PFSK-1 (cell line): ENCODE data around the gene TAF11L11.
"Not testable (repeated sequence)": the region's sequence is repeated elsewhere in the genome, so short reads cannot be mapped to it uniquely, and the experiment has no call there.

Experiments
- FOXP2 ChIP-seq: optimal IDR thresholded peaks from 2 replicates; pipeline ENCODE3; 2011; ENCODE audit warnings: borderline replicate concordance, control low read depth, inconsistent platforms; ENCODE audit not compliant: insufficient read depth; ENCODE audit errors: extremely low read length, extremely low read depth
- POLR2AphosphoS5 ChIP-seq: IDR thresholded peaks from 2 replicates; pipeline ENCODE4 v1.6.1; 2012; ENCODE audit warnings: low read depth, mild to moderate bottlenecking, control low read depth, low read length, moderate library complexity
- REST ChIP-seq, 2 experiments: IDR thresholded peaks; 2 replicates each; pipeline versions ENCODE4 v1.6.1 to v1.8.0; 2011 to 2012; ENCODE audit warnings: low read depth in 2 of 2, low read length in 2 of 2, control low read depth in 1 of 2, inconsistent platforms in 1 of 2, mild to moderate bottlenecking in 1 of 2, moderate library complexity in 1 of 2; ENCODE audit not compliant: insufficient read depth in 1 of 2
- SIN3A ChIP-seq: IDR thresholded peaks from 2 replicates; pipeline ENCODE4 v1.6.1; 2012; ENCODE audit warnings: mild to moderate bottlenecking, low read length, moderate library complexity, borderline replicate concordance; ENCODE audit not compliant: insufficient read depth
- TAF1 ChIP-seq: IDR thresholded peaks from 2 replicates; pipeline ENCODE4 v1.6.1; 2012; ENCODE audit warnings: low read length, control low read depth, borderline replicate concordance; ENCODE audit not compliant: insufficient read depth

The TAF11L11 gene

GRCh38 chr5:17610092-17610491, 6.1 kb downstream of the TAF11L11 start, which contains the start of gene TAF11L12:
TAF11L12 (plus strand) TSS chr5:17610392.
- not testable (repeated sequence) for TF ChIP-seq POLR2AphosphoS5, SIN3A, TAF1

GRCh38 chr5:17614872-17615605, 11.1 kb downstream of the TAF11L11 start:
- TF ChIP-seq FOXP2, result no peak
- TF ChIP-seq POLR2AphosphoS5, result no peak
- no peak for TF ChIP-seq REST (IDR thresholded peaks at IDR 0.05; ENCODE audit: insufficient read depth in 1 of 2, low read depth in 2 of 2, low read length in 2 of 2)
- TF ChIP-seq TAF1, result no peak
- no peak for TF ChIP-seq SIN3A

- no peak for TF ChIP-seq FOXP2
- no peak for TF ChIP-seq SIN3A
- TF ChIP-seq POLR2AphosphoS5, result no peak
- no peak for TF ChIP-seq TAF1
- TF ChIP-seq REST (IDR thresholded peaks at IDR 0.05; ENCODE audit: insufficient read depth in 1 of 2, low read depth in 2 of 2, low read length in 2 of 2), result no peak
These were observed 15.4 kb downstream of the TAF11L11 start for GRCh38 chr5:17619354-17619753.

GRCh38 chr5:17620627-17621026, 16.6 kb downstream of the TAF11L11 start:
- no peak for TF ChIP-seq TAF1

- TF ChIP-seq POLR2AphosphoS5, result no peak
These were observed 21.7 kb downstream of the TAF11L11 start for GRCh38 chr5:17625686-17626085.

- not testable (repeated sequence) for TF ChIP-seq POLR2AphosphoS5; REST (IDR thresholded peaks at IDR 0.05; ENCODE audit: insufficient read depth in 1 of 2, low read depth in 2 of 2, low read length in 2 of 2); FOXP2
These were observed 27.8 kb downstream of the TAF11L11 start, which contains the start of gene TAF11L13 for GRCh38 chr5:17631788-17632187. TAF11L13 (plus strand) TSS chr5:17632088.

- TF ChIP-seq SIN3A (no peak), REST (IDR thresholded peaks at IDR 0.05; ENCODE audit: insufficient read depth in 1 of 2, low read depth in 2 of 2, low read length in 2 of 2) (no peak)
These were observed 30.2 kb downstream of the TAF11L11 start, which contains the start of gene TAF11L14 for GRCh38 chr5:17634160-17634559. TAF11L14 (plus strand) TSS chr5:17634460.
